ENCODE data around the gene FAM78A.

Gene FAM78A

DNA sequence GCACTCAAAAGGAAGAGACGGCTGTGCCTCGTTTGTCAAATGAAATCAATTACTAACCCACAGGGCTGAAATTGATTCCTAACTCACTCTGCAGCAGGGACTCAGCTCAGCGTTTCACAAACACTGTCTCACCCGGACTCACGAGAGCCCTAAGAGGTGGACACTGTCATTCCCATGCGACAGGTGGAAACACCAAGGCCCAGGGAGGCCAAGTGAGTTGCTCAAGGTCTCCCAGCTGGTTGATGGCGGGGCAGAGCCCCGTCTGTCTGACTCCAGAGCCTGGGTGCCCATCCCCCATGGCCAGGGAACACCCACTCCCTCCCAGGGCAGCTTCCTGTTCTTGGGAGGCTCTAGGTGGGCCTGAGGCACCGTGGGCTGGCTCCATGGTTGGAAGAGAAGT lies 11.9 kb upstream of the FAM78A start:
- no peaks in the 10 kb centered on the region for H3K36me3 ChIP-seq (ENCODE audit: insufficient read depth, low read length)
- TF ChIP-seq EZH2phosphoT487 (IDR thresholded peaks at IDR 0.05; ENCODE audit: borderline replicate concordance), result no peak
- TF ChIP-seq, protein P1, sequence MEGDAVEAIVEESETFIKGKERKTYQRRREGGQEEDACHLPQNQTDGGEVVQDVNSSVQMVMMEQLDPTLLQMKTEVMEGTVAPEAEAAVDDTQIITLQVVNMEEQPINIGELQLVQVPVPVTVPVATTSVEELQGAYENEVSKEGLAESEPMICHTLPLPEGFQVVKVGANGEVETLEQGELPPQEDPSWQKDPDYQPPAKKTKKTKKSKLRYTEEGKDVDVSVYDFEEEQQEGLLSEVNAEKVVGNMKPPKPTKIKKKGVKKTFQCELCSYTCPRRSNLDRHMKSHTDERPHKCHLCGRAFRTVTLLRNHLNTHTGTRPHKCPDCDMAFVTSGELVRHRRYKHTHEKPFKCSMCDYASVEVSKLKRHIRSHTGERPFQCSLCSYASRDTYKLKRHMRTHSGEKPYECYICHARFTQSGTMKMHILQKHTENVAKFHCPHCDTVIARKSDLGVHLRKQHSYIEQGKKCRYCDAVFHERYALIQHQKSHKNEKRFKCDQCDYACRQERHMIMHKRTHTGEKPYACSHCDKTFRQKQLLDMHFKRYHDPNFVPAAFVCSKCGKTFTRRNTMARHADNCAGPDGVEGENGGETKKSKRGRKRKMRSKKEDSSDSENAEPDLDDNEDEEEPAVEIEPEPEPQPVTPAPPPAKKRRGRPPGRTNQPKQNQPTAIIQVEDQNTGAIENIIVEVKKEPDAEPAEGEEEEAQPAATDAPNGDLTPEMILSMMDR (conservative IDR thresholded peaks at IDR 0.05; ENCODE audit: low read length), result no peak

DNA sequence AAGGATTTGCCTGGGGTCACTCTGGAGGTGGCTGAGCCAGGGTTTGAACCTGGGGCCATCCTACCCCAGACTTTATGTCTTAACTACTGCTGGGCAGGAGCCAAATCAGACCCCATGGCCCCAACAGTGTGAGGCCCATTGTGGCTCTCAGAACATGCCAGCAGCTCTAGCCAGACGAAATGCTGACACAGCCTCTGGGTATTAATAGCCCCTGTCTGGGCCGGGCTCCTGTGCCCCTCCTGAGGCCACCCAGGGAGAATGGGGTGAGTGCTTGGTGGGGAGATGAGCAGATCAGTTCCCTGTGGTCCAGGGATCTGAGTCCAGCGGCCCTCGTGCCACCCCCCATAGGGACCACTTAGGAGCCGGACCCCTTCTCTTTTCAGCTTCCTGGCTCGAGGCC lies 11.0 kb upstream of the FAM78A start:
- Histone ChIP-seq H3K9ac (ENCODE audit: low read depth, low read length, poor library complexity, severe bottlenecking) (no peak overlapping the region), H4K20me1 (ENCODE audit: insufficient read depth, low read length, poor library complexity, severe bottlenecking) (no peaks in the 10 kb centered on the region), H3K9me3 (ENCODE audit: insufficient read depth, low read depth, low read length) (no peaks in the 10 kb centered on the region), H3K27me3 (ENCODE audit: insufficient read depth, low read length, poor library complexity, severe bottlenecking) (no peaks in the 10 kb centered on the region), H2AFZ (ENCODE audit: low read length) (no peak overlapping the region), H3K4me3 (ENCODE audit: low read length, poor library complexity, severe bottlenecking) (no peak overlapping the region), H3K9me2 (replicated peaks; ENCODE audit: low read depth, low read length) (no peaks in the 10 kb centered on the region), H3K36me3 (ENCODE audit: insufficient read depth, low read length) (no peaks in the 10 kb centered on the region), H3K4me2 (ENCODE audit: low read depth, low read length, poor library complexity, severe bottlenecking) (no peak overlapping the region), H3K79me2 (ENCODE audit: insufficient read depth, low read length) (no peaks in the 10 kb centered on the region), H3F3A (ENCODE audit: low read depth) (no peaks in the 10 kb centered on the region), H3K4me1 (ENCODE audit: insufficient read depth, low read length, poor library complexity, severe bottlenecking) (no peaks in the 10 kb centered on the region)
- TF ChIP-seq EZH2phosphoT487 (IDR thresholded peaks at IDR 0.05; ENCODE audit: borderline replicate concordance), result no peak
- TF ChIP-seq, protein P1 (conservative IDR thresholded peaks at IDR 0.05; ENCODE audit: low read length), result no peak

More for the DNA sequence above, 11.9 kb upstream of the FAM78A start:
- Histone ChIP-seq H3K4me1 (ENCODE audit: insufficient read depth, low read length, poor library complexity, severe bottlenecking) (no peaks in the 10 kb centered on the region), H3K27me3 (ENCODE audit: insufficient read depth, low read length, poor library complexity, severe bottlenecking) (no peaks in the 10 kb centered on the region), H3F3A (ENCODE audit: low read depth) (no peaks in the 10 kb centered on the region), H3K79me2 (ENCODE audit: insufficient read depth, low read length) (no peaks in the 10 kb centered on the region), H4K20me1 (ENCODE audit: insufficient read depth, low read length, poor library complexity, severe bottlenecking) (no peaks in the 10 kb centered on the region), H3K9me3 (ENCODE audit: insufficient read depth, low read depth, low read length) (no peaks in the 10 kb centered on the region), H2AFZ (ENCODE audit: low read length) (no peak overlapping the region), H3K9ac (ENCODE audit: low read depth, low read length, poor library complexity, severe bottlenecking) (no peak overlapping the region), H3K4me3 (ENCODE audit: low read length, poor library complexity, severe bottlenecking) (no peak overlapping the region), H3K9me2 (replicated peaks; ENCODE audit: low read depth, low read length) (no peaks in the 10 kb centered on the region), H3K4me2 (ENCODE audit: low read depth, low read length, poor library complexity, severe bottlenecking) (no peak overlapping the region)

DNA sequence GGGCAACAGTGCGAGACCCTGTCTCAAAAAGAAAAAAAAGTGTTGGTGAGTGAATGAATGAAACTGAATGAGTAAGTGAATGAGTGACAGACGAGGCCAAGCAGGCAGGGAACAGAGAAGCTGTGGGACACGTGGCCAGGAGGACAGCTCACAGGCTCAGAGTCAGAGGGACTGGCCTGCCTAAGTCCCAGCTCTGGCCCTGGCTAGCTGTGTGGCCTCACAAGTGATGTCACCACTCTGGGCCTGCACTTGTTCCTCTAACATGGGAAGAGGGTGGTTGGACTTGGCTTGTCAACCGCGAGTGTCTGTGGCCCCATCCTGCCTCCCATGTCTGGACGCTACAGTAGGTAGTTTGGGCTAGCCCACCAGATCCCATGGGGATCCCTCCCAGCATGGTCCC lies 8.5 kb upstream of the FAM78A start:
- Histone ChIP-seq H3K4me2 (ENCODE audit: low read depth, low read length, poor library complexity, severe bottlenecking) (no peak overlapping the region), H3K79me2 (ENCODE audit: insufficient read depth, low read length) (no peaks in the 10 kb centered on the region), H2AFZ (ENCODE audit: low read length) (no peak overlapping the region), H3K4me1 (ENCODE audit: insufficient read depth, low read length, poor library complexity, severe bottlenecking) (no peaks in the 10 kb centered on the region), H3K9me2 (replicated peaks; ENCODE audit: low read depth, low read length) (no peaks in the 10 kb centered on the region), H3K4me3 (ENCODE audit: low read length, poor library complexity, severe bottlenecking) (no peak overlapping the region), H3K27me3 (ENCODE audit: insufficient read depth, low read length, poor library complexity, severe bottlenecking) (no peaks in the 10 kb centered on the region), H3K9ac (ENCODE audit: low read depth, low read length, poor library complexity, severe bottlenecking) (no peak overlapping the region), H3K9me3 (ENCODE audit: insufficient read depth, low read depth, low read length) (no peaks in the 10 kb centered on the region), H3K36me3 (ENCODE audit: insufficient read depth, low read length) (no peaks in the 10 kb centered on the region), H4K20me1 (ENCODE audit: insufficient read depth, low read length, poor library complexity, severe bottlenecking) (no peaks in the 10 kb centered on the region), H3F3A (ENCODE audit: low read depth) (no peaks in the 10 kb centered on the region)
- TF ChIP-seq, protein P1 (conservative IDR thresholded peaks at IDR 0.05; ENCODE audit: low read length), result no peak
- no peak for TF ChIP-seq EZH2phosphoT487 (IDR thresholded peaks at IDR 0.05; ENCODE audit: borderline replicate concordance)
